ENCODE measurements around the gene SLC23A3.

Gene SLC23A3

GRCh38 chr2:219174146-219174545 lies 4.3 kb upstream of the SLC23A3 start:
- H3K36me3 ChIP-seq (ENCODE audit: insufficient read depth, low read length) = peaks cover 24% of the 10 kb centered on the region; the same call in 1 of the 2 replicates
- no peak overlapping the region for H3K4me3 ChIP-seq (ENCODE audit: low read depth, low read length, poor library complexity, severe bottlenecking)
- H3K9me3 ChIP-seq (ENCODE audit: low read length) = no peaks in the 10 kb centered on the region
- no peak overlapping the region for H3K9ac ChIP-seq (ENCODE audit: low read length)
- H4K20me1 ChIP-seq (ENCODE audit: insufficient read depth, low read length) = no peaks in the 10 kb centered on the region
- H3K9me2 ChIP-seq (ENCODE audit: low read depth, low read length) = no peaks in the 10 kb centered on the region
- no peak for TF ChIP-seq EZH2 (IDR thresholded peaks at IDR 0.05; ENCODE audit: borderline replicate concordance, low read length)
- TF ChIP-seq, protein P1, sequence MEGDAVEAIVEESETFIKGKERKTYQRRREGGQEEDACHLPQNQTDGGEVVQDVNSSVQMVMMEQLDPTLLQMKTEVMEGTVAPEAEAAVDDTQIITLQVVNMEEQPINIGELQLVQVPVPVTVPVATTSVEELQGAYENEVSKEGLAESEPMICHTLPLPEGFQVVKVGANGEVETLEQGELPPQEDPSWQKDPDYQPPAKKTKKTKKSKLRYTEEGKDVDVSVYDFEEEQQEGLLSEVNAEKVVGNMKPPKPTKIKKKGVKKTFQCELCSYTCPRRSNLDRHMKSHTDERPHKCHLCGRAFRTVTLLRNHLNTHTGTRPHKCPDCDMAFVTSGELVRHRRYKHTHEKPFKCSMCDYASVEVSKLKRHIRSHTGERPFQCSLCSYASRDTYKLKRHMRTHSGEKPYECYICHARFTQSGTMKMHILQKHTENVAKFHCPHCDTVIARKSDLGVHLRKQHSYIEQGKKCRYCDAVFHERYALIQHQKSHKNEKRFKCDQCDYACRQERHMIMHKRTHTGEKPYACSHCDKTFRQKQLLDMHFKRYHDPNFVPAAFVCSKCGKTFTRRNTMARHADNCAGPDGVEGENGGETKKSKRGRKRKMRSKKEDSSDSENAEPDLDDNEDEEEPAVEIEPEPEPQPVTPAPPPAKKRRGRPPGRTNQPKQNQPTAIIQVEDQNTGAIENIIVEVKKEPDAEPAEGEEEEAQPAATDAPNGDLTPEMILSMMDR (IDR thresholded peaks at IDR 0.05; ENCODE audit: low read length) = no peak
- H3K79me2 ChIP-seq (ENCODE audit: insufficient read depth, low read length) = peaks cover 6% of the 10 kb centered on the region; the same call in 1 of the 2 replicates
- no peaks in the 10 kb centered on the region for H3K27me3 ChIP-seq (ENCODE audit: insufficient read depth, low read length)
- no peaks in the 10 kb centered on the region; the same call in 1 of the 2 replicates for H3F3A ChIP-seq (ENCODE audit: insufficient read depth, low read length)
- no peak overlapping the region for H2AFZ ChIP-seq (ENCODE audit: low read length)
- no peak overlapping the region for H3K27ac ChIP-seq (ENCODE audit: low read depth, low read length, poor library complexity, severe bottlenecking)
- H3K4me2 ChIP-seq (ENCODE audit: low read length) = no peak overlapping the region
- H3K4me1 ChIP-seq (ENCODE audit: insufficient read depth, low read length, severe bottlenecking) = peaks cover 16% of the 10 kb centered on the region

DNA sequence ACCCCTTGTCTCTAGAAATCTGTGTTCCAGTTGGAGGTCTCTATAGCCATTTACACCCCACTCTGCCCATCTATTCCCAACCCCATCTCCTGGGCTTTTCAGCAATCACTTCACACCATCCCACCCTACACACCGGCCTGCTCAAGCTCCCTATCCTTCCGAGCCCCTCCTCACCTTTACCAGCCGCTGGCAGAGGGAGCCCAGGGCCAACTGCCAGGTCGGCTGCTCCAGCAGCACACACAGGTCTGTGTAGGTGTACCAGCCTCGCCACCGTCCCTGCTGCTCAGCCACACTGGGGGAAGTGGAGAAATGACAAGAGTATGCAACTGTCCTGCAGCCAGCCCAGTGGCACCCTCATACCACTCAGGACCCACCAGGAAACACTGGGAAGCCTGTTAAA lies 3.3 kb upstream of the SLC23A3 start:
- Histone ChIP-seq H3K36me3 (ENCODE audit: insufficient read depth, low read length) (peaks cover 24% of the 10 kb centered on the region; the same call in 1 of the 2 replicates), H4K20me1 (ENCODE audit: insufficient read depth, low read length) (no peaks in the 10 kb centered on the region)
- TF ChIP-seq, protein P1 (IDR thresholded peaks at IDR 0.05; ENCODE audit: low read length) = no peak
- no peak for TF ChIP-seq EZH2 (IDR thresholded peaks at IDR 0.05; ENCODE audit: borderline replicate concordance, low read length)

DNA sequence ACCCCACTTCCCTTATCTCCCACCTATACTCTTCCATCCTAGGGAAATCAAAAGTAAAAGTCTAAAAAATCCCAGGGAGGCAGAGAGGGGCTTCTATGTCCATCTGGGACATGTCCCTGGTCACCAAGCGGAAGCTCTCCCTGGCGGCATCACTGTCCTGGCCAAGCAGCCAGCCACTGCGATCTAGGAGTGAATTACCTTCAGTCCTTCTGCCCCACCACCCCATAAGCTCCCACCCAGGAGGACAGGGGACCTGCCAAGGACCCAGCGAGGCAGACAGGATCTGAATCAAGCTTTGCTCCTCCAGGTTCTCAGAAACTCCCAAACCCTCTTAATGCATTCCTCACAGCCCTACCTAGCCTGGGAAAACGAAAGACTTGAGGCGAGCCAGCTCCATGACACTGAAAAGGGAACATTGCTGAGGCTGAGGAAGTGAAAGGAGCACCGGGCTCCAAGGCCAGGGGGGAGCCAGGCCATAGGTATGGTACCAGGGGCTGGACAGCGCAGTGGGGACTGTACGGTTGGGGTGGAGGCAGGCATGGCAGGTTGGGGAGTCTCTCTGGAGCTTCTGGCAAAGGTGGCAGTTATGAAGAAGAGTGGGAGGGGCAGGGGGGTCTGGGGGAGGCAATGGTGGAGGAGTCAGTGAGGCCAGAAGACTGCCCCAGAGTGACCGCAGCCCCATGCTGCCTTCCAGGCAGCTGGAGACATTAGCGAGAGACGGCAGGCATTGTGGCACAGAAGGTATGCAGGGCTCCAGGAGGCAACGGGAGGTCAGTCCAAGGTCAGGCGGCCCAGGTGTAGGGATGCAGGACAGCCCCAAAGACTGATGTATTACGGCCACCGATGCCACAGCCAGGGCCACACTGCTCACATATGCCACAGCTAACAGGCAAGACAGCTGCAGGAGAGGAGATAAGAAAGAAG lies 2.7 kb upstream of the SLC23A3 start:
- H3K9ac ChIP-seq (ENCODE audit: low read length) = no peak overlapping the region
- no peak overlapping the region for H3K27ac ChIP-seq (ENCODE audit: low read depth, low read length, poor library complexity, severe bottlenecking)
- peaks cover 24% of the 10 kb centered on the region; the same call in 1 of the 2 replicates for H3K36me3 ChIP-seq (ENCODE audit: insufficient read depth, low read length)
- no peaks in the 10 kb centered on the region for H3K9me2 ChIP-seq (ENCODE audit: low read depth, low read length)
- H2AFZ ChIP-seq (ENCODE audit: low read length) = no peak overlapping the region
- H3K79me2 ChIP-seq (ENCODE audit: insufficient read depth, low read length) = no peaks in the 10 kb centered on the region
- no peaks in the 10 kb centered on the region; the same call in 1 of the 2 replicates for H3F3A ChIP-seq (ENCODE audit: insufficient read depth, low read length)
- no peaks in the 10 kb centered on the region for H4K20me1 ChIP-seq (ENCODE audit: insufficient read depth, low read length)
- H3K9me3 ChIP-seq (ENCODE audit: low read length) = no peaks in the 10 kb centered on the region
- H3K4me2 ChIP-seq (ENCODE audit: low read length) = no peak overlapping the region
- TF ChIP-seq, protein P1 (IDR thresholded peaks at IDR 0.05; ENCODE audit: low read length) = no peak
- no peak for TF ChIP-seq EZH2 (IDR thresholded peaks at IDR 0.05; ENCODE audit: borderline replicate concordance, low read length)
- H3K27me3 ChIP-seq (ENCODE audit: insufficient read depth, low read length) = no peaks in the 10 kb centered on the region
- H3K4me1 ChIP-seq (ENCODE audit: insufficient read depth, low read length, severe bottlenecking) = peaks cover 10% of the 10 kb centered on the region
- H3K4me3 ChIP-seq (ENCODE audit: low read depth, low read length, poor library complexity, severe bottlenecking) = no peak overlapping the region

More for the DNA sequence above, 3.3 kb upstream of the SLC23A3 start:
- H3F3A ChIP-seq (ENCODE audit: insufficient read depth, low read length) = no peaks in the 10 kb centered on the region; the same call in 1 of the 2 replicates
- H3K9me3 ChIP-seq (ENCODE audit: low read length) = no peaks in the 10 kb centered on the region
- H3K4me3 ChIP-seq (ENCODE audit: low read depth, low read length, poor library complexity, severe bottlenecking) = no peak overlapping the region
- H3K9me2 ChIP-seq (ENCODE audit: low read depth, low read length) = no peaks in the 10 kb centered on the region
- H3K4me1 ChIP-seq (ENCODE audit: insufficient read depth, low read length, severe bottlenecking) = peaks cover 10% of the 10 kb centered on the region
- no peaks in the 10 kb centered on the region for H3K79me2 ChIP-seq (ENCODE audit: insufficient read depth, low read length)
- H2AFZ ChIP-seq (ENCODE audit: low read length) = no peak overlapping the region
- H3K4me2 ChIP-seq (ENCODE audit: low read length) = no peak overlapping the region
- no peaks in the 10 kb centered on the region for H3K27me3 ChIP-seq (ENCODE audit: insufficient read depth, low read length)
- H3K9ac ChIP-seq (ENCODE audit: low read length) = no peak overlapping the region
- no peak overlapping the region for H3K27ac ChIP-seq (ENCODE audit: low read depth, low read length, poor library complexity, severe bottlenecking)
